Activated effector memory CD4-positive, alpha-beta T cell treated with Interleukin-2 at 50 U/mL for 16 hours (primary cell): ENCODE measurements around the gene PDIA6.
A peak's percentile ranks its signal among the peaks of the same experiment; 100 is the strongest.
"Not testable (repeated sequence)": the region's sequence is repeated elsewhere in the genome, so short reads cannot be mapped to it uniquely, and the experiment has no call there.

ENCODE experiments used
- DNase-seq: peaks from one replicate; pipeline ENCODE4 v3.0.0-alpha.2; 2020

PDIA6 gene

GRCh38 chr2:10832203-10832936, 19.8 kb upstream of the PDIA6 start:
- DNase-seq, result peak; percentile 70

- DNase-seq, result no peak
These were observed 18.9 kb upstream of the PDIA6 start for GRCh38 chr2:10831400-10831985.

- DNase-seq, result no peak
These were observed 18.2 kb upstream of the PDIA6 start for GRCh38 chr2:10830641-10831399.

- DNase-seq, result no peak
These were observed 17.6 kb upstream of the PDIA6 start for GRCh38 chr2:10830203-10830602.

GRCh38 chr2:10829299-10829698, 16.7 kb upstream of the PDIA6 start:
- no peak for DNase-seq

- no peak for DNase-seq
These were observed 15.8 kb upstream of the PDIA6 start for GRCh38 chr2:10828346-10828745.

DNA sequence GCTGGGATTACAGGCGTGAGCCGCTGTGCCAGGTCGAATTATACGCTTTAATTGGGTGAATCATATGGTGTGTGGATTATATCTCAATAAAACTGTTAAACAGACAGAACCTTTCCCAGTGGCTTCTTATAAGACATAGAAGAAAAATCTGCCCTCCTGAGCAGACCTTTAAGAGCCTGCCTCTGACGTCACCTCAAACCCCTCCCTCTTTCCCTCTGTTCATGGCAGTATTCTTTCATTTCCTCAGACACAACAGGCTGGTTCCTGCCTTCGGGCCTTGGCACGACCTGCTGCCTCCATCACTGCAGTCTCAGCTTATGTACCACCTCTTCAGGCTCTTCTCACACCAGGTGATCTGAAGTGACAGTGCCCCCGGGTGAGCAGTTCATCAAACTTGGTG, 14.0 kb upstream of the PDIA6 start:
- no peak for DNase-seq

- DNase-seq, result no peak
These were observed 13.4 kb upstream of the PDIA6 start for GRCh38 chr2:10826026-10826425.

DNA sequence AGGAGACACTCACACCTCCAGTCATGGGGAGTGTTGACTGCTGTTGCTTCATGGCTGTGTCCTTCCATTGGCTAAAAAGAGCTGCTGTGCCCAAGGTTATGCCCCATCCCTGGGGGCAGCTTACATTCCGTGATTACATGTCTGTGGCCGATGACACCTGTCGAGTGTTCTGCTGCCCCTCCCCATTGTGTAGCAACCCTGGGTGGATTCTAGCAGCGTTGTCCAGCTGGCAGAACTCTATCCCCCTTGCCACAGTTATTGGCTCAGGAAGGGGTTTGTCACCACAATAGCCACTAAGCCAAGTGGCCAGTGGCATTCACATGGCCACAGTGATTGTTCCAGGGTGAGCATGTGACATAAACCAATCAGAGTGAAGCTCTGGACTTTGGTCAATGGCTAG, 11.6 kb upstream of the PDIA6 start:
- DNase-seq, result no peak

GRCh38 chr2:10820978-10821695, 8.6 kb upstream of the PDIA6 start:
- no peak for DNase-seq

GRCh38 chr2:10820562-10820961, 8.0 kb upstream of the PDIA6 start:
- no peak for DNase-seq

DNA sequence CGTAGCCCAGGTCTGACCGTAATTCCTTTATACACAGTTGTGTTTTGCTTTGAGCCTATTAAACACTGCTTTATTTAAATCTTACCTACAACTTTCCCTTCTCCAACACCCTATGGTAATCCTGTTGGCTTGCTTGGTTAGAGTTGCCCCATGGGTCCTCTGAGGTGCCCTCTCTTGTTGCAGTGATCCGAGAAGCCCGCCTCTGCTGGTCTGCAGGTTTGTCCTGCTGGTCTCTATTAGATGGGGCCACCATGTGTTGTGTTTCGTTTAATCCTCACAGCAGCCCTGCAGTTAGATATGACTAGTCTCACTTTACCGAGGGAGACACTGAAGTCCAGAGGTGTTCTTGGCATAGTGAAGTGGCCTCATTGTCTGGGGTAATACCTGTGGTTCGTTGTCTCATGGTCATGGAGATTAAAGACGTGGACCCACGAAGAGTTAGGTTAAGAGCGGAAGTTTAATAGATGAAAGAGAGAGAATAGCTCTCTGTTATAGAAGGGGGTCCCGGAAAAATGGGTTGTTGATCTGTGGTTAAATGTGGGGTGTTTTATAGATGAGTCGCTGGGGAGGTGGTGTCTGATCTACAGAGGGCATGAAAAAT, 7.2 kb upstream of the PDIA6 start:
- DNase-seq, result no peak

- DNase-seq, result no peak
These were observed 6.4 kb upstream of the PDIA6 start for GRCh38 chr2:10818984-10819383.

DNA sequence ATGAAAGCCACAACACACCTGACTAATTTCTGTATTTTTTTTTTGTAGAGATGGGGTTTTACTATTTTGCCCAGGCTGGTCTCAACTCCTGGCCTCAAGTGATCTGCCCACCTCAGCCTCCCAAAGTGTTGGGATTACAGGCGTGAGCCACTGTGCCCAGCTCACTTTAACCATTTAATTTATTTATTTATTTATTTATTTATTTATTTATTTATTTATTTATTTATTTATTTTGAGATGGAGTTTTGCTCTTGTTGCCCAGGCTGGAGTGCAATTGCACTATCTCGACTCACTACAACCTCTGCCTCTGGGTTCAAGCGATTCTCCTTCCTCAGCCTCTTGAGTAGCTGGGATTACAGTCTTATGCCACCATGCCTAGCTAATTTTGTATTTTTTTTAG, 5.7 kb upstream of the PDIA6 start:
- not testable (repeated sequence) for DNase-seq

GRCh38 chr2:10817413-10817812, 4.8 kb upstream of the PDIA6 start:
- DNase-seq, result no peak

DNA sequence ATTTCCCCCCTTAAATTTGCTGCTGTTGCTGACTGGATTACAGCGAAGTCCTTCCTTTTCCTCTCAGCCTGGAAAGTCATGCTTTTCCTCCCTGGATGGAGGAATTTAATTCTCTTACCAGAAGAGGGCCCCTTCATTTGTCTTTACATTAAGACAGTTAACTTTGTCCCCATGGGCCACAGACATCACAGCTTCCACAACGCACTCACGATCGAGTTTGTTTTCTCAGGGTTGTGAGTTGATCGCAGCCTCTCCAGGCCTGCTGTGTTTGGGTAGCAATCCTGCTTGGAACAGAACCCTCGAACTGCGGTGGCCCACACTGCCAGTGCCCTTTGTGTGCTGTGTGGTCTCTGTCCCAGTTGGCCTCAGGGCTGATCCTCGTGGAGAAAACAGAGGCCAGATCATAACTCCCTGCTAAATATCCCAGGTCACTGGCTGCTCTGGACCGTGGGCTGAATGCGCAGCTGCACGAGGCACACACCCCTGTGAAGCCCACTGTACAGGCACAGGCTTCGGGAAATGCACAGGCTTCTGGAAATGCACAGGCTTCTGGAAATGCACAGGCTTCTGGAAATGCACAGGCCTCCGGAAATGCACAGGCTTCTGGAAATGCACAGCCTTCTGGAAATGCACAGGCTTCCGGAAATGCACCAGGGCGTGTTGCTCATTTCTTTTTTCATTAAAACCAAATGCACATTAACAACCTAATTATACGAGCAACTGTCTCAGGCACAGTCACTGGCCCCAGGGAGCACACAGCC, 2.2 kb upstream of the PDIA6 start:
- DNase-seq, result no peak

- DNase-seq, result no peak
These were observed 1.6 kb upstream of the PDIA6 start for GRCh38 chr2:10814142-10814541.

DNA sequence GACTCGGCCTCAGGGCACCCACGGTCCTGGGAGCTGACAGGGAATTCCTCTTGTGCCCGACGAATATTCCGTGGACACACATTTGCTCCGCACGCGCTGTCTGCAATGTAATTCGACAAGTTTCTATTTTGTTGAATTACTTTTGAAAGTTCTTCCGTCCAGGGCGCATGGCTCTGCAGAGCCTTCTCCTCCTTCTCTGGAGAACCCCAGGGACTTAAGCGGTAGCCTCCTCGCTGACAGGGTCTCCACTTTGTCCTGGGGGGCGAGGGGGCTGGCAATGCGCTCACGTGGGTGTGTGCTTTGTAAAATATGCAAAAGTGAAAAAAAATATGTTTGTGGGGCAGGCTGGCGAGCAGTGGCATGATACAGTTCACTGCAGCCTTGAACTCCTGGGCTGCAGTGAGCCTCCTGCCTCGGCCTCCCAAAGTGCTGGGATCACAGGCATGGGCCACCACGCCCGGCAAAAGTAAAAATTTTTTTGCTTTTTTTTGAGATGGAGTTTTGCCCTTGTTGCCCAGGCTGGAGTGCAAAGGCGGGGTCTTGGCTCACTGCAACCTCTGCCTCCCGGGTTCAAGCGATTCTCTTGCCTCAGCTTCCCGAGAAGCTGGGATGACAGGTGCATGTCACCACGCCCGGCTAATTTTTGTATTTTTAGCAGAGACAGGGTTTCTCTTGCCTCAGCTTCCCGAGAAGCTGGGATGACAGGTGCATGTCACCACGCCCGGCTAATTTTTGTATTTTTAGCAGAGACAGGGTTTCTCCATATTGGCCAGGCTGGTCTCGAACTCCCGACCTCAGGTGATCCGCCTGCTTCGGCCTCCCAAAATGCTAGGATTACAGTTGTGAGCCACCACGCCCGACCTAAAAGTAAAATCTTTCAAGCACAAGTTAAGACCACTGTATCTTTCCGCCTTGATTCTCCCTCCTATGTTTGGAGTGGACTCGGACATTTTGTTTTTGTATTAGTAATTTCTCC, 866 bp upstream of the PDIA6 start:
- not testable (repeated sequence) for DNase-seq

DNA sequence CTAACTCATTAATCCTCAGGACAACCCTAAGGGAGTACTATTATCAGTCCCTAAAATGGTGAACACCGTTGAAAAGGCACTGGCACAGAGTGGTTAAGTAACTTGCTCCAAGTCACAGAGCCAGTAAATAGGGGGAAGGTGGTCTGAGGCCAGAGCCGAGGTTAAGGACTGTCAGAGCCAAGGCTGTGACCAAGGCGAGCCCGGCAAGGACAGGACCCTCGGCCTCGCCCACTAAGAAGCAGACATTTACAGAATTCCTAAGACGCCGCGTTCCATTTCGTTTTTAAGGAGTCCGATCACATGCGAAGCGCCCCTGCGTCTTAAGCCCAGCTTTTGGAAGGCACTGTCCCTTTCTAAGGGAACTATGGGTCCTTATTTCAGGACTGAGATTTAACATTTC, 1.1 kb downstream of the PDIA6 start:
- DNase-seq, result no peak

- no peak for DNase-seq
These were observed 2.1 kb downstream of the PDIA6 start for GRCh38 chr2:10810202-10811161.
